Transverse colon (tissue), 3 donors: ENCODE results near the gene MGAT4A.

Experiments used
- EP300 ChIP-seq: sonication (generic); formaldehyde crosslinking; IDR thresholded peaks from one replicate; pipeline ENCODE4 v1.6.1; 2017; ENCODE audit warnings: antibody characterized with exemption, low read depth
- TF ChIP-seq, protein P1 (sequence below), 5 experiments: fragments of 200-600 bp in 3 of 5; fragments of 450-650 bp in 2 of 5; sonication (generic) in 3 of 5; IDR thresholded peaks; 1 replicate in 2 of 5; 2 replicates in 3 of 5; pipeline ENCODE4 v1.5.1; 2016 to 2017; ENCODE audit warnings: antibody characterized with exemption in 5 of 5, inconsistent platforms in 3 of 5, mild to moderate bottlenecking in 2 of 5, moderate library complexity in 1 of 5

DNA sequence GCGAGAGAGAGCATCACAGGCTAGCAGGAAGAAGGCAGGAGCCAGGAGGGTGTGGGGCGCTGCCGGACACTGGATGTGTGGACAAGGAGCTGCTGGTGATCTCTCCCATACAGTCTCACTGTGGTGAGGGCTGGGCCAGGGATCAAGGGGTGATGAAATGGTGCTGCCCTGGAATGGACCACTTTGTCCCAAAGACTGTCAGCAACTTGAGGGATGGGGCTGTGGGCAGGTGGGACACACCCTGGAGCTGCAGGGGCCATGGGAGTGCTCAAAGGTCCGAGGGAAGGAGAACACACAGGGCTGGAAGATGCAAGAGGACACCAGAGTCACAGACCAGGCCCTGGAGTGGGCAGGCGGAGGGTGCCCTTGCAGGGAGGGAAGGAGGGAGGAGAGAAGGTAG, 160.6 kb downstream of the MGAT4A start:
- TF ChIP-seq, protein P1, sequence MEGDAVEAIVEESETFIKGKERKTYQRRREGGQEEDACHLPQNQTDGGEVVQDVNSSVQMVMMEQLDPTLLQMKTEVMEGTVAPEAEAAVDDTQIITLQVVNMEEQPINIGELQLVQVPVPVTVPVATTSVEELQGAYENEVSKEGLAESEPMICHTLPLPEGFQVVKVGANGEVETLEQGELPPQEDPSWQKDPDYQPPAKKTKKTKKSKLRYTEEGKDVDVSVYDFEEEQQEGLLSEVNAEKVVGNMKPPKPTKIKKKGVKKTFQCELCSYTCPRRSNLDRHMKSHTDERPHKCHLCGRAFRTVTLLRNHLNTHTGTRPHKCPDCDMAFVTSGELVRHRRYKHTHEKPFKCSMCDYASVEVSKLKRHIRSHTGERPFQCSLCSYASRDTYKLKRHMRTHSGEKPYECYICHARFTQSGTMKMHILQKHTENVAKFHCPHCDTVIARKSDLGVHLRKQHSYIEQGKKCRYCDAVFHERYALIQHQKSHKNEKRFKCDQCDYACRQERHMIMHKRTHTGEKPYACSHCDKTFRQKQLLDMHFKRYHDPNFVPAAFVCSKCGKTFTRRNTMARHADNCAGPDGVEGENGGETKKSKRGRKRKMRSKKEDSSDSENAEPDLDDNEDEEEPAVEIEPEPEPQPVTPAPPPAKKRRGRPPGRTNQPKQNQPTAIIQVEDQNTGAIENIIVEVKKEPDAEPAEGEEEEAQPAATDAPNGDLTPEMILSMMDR (IDR thresholded peaks at IDR 0.05) = no peak
- TF ChIP-seq EP300 = no peak
